ENCODE results near the gene SNX7.

Gene SNX7

DNA sequence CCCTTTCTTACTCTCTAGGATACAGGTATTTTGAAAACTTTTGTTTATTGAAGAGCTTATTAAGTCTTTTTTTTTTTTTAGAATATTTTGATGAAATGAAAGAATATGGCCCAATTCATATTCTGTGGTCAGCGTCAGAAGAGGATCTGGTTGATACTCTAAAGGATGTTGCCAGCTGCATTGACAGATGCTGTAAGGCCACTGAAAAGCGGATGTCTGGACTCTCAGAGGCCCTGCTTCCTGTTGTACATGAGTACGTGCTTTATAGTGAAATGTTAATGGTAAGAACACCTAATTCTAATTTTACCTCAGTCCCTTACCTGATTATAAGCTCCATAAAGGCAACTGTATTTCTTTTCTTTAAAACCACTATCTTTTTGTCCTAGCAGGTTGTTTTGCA lies 37.1 kb downstream of the SNX7 start:
- DNase-seq, result no peak

DNA sequence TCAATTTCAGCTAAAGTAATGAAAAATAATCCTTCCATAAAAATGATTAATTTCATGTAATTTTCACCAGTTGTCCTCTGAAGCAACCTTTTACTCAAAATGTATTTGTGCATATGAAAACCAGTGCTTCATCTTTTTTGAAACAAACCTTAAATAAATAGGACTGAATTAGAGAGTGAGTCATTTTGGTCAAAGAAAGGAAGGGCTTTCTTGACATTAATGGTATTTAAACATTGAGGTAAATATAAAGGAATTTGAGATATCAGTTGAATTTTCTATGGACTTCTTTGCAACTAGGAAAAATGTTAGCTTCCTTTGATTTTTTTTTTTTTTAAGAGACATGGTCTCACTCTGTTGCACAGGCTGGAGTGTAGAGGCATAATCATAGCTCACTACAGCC lies 38.7 kb downstream of the SNX7 start:
- DNase-seq, result no peak

DNA sequence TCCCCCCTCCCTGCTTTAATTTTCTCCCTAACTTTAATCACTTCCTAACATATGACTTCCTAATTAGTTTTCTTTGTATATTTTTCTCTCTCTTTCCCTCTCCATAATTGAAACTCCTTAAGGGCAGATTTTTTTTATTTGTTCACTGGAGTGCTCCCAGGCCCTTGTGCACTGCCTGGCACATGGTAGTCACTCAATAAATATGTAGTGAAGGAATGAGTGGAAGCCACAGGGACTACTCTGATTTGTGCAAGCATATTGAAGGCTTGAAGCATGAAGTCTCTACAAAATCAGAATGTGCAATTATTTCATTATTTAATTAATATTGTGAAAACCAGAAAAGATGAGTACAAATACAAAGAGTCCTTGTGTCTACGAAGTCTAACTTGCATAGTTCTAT lies 41.5 kb downstream of the SNX7 start:
- no peak for DNase-seq

DNA sequence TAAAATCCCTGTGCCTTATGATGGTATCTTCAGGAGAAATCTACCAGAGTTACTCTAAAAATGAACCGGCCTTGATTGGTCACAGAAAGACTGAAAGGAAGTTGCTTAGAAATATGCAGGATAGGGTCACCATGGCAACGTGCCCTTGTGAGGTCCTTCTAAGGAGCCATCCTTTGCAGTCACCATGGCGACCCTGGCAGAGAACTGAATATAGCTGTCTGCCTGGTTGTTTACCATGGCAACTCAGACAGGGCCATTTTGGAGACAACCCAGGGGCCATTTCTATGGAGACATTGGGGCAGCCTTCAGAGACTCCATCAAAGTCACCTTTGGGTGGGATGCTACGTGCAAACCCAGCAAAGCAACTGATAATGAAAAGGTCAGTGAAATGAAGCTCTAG lies 43.0 kb downstream of the SNX7 start:
- DNase-seq, result no peak

DNA sequence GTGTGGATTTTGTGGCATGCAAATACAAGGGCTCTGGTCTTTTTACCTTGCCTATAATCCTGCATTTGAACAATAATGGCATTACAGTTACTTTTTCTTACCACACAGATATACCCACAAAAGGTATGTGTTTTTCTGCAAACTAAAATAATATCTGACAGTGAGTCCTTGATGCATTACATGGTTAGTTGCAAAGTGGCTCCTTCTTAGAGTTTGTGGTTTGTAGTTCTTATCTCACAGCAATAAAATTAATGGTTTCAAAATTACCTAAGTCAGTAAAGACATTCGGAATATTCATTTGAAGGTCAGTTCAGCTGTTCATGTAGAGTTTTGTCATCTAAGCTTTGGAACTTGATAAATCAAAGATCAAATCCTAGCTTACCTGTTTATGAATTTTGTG lies 43.5 kb downstream of the SNX7 start:
- DNase-seq, result no peak

DNA sequence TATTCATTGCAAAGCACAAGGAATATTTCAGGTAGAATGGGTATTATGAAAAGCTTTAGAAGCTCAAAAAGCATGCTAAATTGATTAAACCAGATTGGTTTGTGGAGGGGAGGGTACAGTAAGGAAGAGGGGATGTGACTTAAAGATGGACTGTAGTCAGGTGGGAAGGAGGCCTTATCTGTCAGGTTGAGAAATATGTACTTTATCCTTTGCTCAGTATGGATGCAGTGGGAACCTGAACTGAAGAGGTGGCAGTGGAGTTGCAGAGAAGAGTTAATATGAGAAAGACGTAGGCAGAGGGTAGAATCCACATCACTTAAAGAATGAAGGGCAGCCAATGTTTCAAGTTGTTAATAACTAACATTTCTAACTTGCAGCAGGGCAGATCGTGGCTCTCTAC lies 44.1 kb downstream of the SNX7 start:
- DNase-seq, result no peak

DNA sequence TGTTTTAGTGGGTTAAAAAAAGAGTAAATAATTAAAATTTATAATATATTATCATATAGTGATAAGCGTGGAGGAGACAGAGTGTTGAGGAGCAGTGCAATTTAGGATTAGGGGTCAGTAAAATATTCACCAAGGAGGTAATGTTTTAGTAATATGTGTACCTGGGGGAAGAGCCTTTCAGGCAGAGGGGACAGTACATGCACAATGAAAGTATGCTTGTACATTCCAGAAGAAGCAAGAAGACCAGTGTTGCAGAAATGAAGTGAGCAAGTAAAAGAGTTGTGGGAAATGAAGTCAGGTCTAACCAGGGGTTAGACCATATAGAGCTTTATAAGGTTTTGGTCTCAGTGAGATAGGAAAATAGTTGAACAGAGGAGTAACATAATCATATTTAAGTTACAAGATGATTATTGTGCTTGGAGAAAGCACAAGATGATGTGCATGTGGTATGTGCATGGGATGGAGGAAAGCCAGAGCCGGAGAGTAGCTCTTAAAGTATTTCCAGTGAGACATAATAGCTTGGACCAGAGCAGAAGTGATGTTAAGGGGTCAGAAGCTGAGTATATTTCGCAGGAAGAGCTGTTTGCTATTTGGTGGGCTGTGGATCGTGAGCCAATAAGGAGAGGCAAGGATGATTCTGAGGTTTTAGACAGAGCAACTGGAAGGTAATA lies 44.8 kb downstream of the SNX7 start:
- no peak for DNase-seq

DNA sequence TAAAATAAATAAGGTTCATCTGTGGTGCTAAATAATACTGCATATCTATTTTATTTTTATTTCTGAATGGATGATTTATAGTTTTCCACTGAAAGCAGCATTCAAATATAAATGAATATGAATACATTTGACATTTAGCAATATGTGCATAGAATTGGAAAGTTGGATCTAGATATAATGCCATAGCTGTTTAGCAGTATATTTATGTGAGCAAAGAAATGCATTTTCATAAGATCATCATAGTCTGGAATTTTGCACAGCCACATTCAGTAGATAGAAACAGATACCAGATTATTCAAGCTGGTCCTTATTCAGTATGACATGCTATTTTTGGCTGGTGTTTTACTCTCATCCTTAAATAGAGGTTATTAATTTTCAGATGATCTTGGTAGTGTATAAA lies 46.0 kb downstream of the SNX7 start:
- no peak for DNase-seq

DNA sequence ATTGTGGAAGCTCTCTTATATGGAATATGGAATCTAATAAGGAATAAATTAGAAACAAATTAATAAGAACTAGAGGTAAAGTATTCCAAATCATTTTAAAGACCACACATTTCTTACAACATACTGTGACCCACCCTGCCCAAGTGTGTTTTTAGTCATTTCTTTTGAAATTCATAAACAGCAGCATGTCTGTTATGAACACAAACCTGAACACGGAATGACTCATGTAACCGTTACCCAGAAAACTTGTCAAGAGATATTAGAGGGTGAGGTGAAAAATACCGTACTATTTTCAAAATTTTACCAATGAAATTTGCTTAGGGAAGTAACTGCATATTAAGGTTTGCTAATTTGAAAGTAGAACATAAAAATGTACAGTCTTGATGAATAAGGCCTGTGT lies 48.4 kb downstream of the SNX7 start:
- no peak for DNase-seq

DNA sequence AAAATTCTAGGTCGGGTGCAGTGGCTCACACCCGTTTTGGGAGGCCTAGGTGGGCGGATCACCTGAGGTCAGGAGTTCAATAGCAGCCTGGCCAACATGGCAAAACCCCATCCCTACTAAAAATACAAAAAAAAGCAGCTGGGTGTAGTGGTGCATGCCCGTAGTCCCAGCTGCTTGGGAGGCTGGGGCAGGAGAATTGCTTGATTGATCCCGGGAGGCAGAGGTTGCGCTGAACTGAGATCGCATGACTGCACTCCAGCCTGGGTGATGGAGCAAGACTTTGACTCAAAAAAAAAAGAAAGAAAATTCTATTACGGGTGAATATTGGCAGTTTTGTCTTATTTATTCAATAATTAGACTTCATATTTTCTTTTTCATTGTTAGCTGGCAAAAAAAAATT lies 62.1 kb downstream of the SNX7 start:
- DNase-seq, result no peak

DNA sequence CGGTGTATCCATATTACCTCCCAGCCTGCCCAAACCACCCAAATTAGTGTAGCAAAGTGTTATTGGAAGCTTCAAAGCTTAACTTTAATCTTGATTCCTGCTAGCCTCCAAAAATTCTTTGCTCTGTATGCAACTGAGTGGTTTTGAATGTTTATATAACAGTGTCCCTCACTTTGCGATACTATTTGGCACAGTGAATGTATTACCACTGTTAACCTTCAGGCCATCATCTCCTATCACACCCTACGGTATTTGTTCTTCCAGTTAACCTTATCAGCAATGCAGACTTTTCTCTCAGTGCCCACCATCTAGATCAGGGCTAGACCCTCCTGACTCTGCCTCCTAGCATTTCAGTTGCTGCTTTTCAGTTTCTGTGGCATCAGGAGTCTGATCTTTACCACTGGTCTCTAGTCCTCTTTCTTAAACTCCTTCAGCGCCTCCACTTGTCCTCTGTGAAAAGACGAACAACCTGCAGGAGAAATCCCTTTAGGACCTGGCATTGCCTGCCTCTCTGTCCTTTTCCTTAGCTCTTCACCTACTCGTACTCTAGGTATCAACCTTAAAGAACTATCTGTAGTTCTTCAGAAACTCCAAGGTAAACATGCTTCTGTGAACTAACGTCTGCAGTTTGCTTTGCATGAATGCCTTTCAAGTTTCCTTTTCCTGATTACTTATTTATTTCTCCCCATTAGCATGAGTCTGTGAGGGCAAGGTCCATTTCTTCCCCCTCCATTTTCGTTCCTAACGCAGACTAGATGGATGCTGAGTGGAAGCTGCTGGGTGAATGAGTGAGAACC lies 71.7 kb downstream of the SNX7 start:
- no peak for DNase-seq

DNA sequence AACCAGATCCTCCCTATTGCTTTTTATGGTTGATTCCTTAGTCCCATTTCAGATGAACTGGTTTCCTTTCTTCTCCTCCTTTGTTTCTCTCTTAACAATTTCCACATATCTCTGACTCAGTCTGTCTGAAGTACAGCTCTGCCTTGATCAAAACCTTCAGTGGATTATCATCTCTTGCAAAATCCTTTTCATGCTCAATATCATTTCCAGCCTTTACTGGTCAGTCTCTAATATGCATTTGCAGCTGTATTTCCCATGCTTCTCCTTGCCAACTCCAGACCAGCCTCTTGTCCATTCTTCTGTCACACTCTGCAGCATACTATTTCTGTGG lies 72.2 kb downstream of the SNX7 start:
- no peak for DNase-seq

DNA sequence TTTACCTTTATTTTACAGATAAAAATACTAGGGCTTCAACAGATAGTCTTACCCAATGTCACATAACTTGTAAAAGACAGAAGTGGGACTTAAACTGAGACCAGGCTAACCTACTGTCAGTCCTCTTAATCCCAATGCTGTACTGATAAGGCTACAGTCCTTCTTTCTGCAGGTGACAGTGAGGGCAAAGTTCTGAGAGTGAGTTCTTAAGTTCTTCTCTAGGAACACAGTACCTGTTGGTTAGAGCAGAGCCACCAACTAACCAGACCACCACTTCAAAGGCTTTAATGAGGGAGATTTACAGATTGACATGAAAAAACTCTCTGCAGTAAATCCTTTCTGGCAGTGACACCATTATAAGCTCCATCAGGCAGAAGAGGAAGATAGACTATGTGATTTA lies 74.2 kb downstream of the SNX7 start:
- no peak for DNase-seq

DNA sequence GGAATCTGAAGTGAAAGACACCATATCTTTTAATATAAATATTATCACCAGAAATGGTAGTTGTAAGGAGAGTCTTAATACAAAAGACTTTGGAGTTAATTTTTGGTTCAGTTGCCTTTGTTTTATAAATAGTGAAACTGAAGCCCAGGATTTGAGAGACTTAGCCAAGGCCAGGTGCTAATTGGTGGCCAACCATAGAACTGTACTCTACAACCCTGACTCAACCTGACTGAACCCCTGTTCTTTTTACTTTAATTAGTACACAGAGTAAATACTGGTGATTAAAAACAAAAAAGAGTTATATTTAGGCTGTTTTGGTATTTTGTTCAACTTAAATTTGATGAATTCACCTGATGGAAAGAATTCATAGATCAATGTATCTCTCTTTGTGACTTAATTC lies 76.3 kb downstream of the SNX7 start:
- no peak for DNase-seq

DNA sequence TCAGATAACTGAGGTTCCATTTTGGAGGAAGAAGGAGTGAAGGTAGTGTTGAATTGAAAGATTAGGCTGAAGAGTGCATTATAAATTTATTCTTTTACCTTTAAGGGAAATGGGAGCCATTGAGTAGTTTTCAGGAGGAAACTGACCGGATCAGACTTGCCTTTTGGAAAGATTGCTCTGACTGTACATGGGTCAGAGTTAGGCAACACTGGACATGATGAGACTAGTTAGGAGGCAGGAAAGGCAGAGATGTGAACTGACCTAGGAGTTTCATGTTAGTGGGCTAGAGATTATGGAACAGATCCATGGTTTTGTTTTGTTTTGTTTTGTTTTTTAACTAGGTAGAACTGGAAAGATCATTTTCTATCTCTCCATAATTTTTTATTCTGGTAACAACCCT lies 78.2 kb downstream of the SNX7 start:
- no peak for DNase-seq

DNA sequence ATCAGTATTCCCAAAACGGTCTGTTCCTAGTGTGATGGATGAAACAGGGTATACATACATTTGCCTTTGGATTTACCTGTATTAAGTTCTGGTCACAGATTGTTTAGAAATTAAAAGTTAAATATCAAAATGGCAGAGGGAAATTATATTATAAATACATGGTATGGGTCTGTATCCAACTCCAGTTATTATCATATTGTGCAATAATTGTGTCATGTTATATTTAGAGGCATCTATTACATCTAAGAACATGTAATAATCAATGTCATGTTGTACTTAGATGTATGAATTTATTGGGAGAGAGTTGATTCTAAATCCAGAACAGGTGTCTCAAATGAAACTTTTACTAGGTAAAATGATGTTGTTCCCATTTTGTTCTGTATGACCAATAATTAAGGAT lies 79.6 kb downstream of the SNX7 start:
- no peak for DNase-seq

DNA sequence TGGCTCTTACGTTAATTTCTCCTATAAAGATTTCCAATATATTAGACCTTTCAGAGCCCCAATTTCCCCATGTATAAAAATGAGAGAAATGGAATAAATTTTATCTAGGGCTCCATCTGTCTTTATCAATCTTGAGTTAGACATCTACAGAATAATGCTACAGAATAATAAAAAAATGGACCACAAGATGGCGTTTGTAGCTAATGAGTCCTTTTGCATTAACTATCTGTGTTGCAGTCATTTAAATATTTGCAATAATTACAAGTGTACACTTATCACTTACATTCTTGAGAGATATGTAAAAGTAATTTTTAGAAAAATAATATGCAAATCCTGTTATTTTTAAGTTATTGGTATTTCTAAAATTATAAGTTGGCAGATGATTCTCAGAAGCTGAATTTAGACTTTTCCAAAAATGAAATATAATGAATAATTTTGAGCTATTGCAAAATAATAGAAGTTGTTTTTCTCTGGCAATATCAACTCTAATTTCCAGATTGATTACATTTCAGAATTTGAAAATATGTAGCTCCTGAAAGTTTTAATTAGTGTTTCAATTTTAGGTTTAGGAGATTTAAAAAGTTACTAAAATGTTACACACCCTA lies 87.7 kb downstream of the SNX7 start:
- no peak for DNase-seq

DNA sequence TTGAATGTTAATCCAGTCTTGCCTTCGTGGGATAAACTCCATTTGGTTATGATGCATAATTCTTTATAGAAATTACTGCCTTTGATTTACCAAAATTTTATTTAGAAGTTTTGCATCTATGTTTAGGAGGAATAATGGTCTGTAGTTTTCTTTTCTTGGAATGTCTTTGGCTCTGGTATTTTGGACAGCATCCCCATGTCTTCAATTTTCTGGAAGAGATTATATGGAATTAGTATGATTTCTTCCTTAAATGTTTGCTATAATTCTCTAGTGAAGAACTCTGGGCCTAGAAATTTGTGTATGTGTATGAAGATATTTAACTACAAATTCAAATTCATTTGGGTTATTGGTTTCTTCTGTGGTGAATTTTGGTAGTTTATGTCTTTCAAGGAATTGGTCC lies 92.7 kb downstream of the SNX7 start:
- no peak for DNase-seq

DNA sequence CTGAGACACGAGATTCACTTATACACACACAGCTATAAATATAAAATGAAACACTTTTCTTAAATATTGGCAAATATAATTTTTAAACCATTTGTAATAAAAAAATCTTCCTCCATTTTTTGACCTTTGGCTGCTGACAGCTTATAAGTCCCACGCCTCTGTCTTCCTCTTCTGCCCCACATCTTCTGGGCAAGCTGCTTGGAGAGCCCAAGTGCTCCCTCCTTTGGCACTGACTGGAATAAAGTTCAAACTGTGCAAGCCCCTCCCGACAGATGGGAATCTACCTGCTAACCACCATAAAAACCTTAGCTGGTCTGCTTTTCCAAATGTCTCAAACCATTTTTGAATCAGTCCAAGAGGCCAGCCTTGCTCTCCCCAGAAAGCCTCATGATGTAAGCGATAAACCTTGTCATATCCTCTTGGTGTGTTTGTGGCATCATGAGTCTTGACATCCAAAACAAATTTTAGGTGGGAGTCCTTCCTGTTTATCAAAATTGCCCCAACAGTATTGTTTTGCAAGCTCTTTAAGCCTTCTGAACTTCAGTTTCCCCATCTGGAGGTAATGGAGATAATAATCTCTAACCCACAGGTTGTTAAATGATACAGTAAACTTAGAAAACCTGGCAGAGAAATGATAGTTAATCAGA lies 99.8 kb downstream of the SNX7 start:
- DNase-seq, result no peak

DNA sequence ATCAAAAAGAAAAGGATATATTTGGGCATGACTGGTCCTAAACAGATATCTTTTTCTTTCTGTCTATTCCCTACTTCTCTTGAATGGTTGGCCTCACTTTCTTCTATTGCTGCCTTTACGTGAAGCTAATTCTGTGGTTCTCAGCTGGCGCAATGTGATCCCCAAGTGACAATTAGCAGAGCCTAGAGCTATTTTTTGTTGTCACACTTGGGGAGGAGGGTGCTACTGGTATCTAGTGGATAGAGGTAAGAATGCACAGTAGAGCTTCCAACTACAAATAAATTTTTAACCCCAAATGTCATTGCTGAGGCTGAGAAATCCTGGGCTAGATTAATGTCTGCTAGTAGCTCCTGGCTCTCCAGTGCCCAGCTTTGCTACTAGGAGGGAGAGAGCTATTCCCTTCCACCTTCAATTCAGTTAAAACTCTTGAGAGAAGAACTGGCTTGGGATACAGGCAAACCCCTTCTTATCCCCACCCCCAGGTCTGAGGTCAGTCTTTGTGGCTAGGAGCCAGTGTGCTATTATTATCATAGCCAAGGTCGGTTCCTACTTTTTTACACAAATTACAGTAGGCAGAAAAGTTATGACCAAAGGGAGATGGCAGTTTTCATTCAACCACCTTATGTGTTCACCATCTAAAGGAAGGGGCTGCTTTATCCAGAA lies 102.1 kb downstream of the SNX7 start:
- no peak for DNase-seq

DNA sequence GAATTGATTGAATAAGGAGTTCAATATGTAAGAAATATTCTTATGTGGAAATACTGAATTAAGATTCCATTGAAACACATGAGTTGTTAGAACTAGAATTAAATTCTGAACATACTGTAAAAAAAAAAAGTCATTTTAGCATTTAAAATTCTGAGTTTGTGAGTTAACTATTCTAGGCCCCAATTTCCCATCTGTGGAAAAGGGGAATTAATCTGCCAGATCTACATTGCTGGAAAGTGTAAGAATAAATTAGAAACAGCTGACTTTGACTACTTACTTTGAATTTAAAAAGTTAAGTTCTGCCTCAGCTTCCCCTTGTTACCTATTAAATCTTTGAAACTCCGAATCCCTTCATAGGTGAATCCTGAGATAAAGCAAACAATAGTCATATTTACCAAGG lies 103.0 kb downstream of the SNX7 start:
- DNase-seq, result no peak

DNA sequence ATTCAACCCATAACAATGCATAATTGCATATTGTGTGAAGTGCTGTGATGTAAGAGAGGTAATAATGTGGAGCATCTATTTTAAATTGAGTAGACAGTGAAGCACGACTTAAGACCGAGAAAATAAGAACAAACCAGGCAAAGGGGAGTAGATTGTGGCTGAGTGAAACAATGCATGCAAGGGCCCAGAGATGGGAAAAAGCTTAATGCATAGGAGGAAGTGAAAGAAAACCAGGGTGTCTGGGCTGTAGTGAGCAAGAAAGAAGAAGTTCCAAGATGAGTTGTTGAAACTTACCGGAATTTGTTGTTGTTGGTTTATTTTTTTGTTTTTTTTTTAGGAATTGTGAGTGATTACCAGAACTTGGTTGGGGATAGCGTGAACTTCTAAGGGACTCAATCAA lies 104.7 kb downstream of the SNX7 start:
- DNase-seq, result no peak

DNA sequence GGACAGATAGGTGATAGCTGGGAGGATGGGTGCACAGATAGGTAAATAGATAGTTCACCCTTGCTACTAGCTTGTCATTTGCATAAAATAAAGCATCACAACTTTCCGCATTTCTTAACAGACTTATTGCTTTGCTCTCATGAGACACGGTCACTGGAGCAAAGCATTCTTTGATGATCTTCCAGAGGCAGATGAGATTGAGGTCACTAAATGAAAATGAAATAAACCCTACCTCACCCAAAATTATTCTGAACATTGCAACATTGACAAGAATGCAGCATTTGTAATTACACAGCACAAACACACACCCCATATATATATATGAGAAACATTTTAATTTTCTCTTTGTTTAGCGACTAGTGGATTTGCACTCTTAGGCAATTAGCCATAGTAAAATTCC lies 107.6 kb downstream of the SNX7 start:
- no peak for DNase-seq

DNA sequence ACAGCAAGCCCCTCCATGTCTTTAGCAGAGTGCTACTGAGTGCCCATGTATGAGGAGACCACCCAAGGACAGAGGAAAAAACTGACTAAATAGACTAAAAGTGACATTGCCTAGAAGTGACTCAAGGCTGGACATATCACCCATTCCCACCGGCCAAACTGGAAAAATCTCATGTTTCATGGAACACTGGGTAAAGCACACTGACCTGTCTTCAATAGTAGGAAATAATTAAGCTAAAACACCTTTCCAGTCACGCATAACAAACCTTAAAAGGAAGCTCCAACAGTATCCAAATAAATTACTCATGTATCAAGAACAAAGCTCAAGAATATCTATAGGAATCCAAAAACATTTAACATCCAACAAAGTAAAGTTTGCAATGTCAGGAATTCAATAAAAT lies 120.4 kb downstream of the SNX7 start:
- DNase-seq, result no peak

Measured in CD4-positive, alpha-beta T cell treated with Interleukin-15 for 1 hour (primary cell).